GM18508 (cell line): ENCODE measurements around the gene ALDH1A2.

Experiments used
- ATAC-seq: cut with Tn5 transposase; IDR thresholded peaks from one replicate; pipeline ENCODE4 v1.9.1; 2021; ENCODE audit warnings: moderate number of reproducible peaks; ENCODE audit not compliant: insufficient read depth, unreplicated experiment

ALDH1A2 gene

GRCh38 chr15:57915827-57916531 lies 149.5 kb downstream of the ALDH1A2 start:
- ATAC-seq = no peak

- no peak for ATAC-seq
These were observed 151.0 kb downstream of the ALDH1A2 start for GRCh38 chr15:57914350-57915055.

GRCh38 chr15:57911247-57911646 lies 154.3 kb downstream of the ALDH1A2 start:
- ATAC-seq = no peak

- ATAC-seq = no peak
These were observed 154.8 kb downstream of the ALDH1A2 start for GRCh38 chr15:57910672-57911071.

- ATAC-seq = no peak
These were observed 156.1 kb downstream of the ALDH1A2 start for GRCh38 chr15:57909388-57909787.

GRCh38 chr15:57903626-57904025 lies 161.9 kb downstream of the ALDH1A2 start:
- ATAC-seq = no peak
